PC-9 (cell line): ENCODE data around the gene LARP7. TPM values are rescaled to one million over a fixed set of nuclear protein-coding genes. Genes with fewer than 3 reads are reported as not detected.

Experiments
- BruUV-seq: library from RNA; stranded (reverse); fragments of 400-500 nt; replicated peaks from 2 replicates; lab custom pipeline; 2021; lab: Mats Ljungman, UMichigan
- CTCF ChIA-PET: fragments of 300-600 bp; sonication (Branson Sonifier 250); formaldehyde crosslinking; loops from one replicate; lab custom pipeline; 2022; ENCODE audit warnings: antibody characterized with exemption; lab: Charles Lee
- POLR2A ChIA-PET: fragments of 300-600 bp; sonication (Branson Sonifier 250); formaldehyde crosslinking; loops from one replicate; lab custom pipeline; 2022; ENCODE audit warnings: antibody characterized with exemption; ENCODE audit not compliant: unreplicated experiment; lab: Charles Lee
- DNase-seq, 2 experiments: peaks; one replicate each; pipeline versions ENCODE4 v3.0.0 to v3.0.0-alpha.2; 2015 to 2022; ENCODE audit warnings: mixed read lengths in 1 of 2
- H2AFZ ChIP-seq: fragments of 200-600 bp; sonication (generic); 2 replicates; pipeline ENCODE4 v1.8.1; 2017; ENCODE audit warnings: antibody characterized with exemption
- H3F3A ChIP-seq: fragments of 200-600 bp; sonication (generic); 2 replicates; pipeline ENCODE4 v1.8.1; 2017; ENCODE audit warnings: antibody characterized with exemption, mild to moderate bottlenecking, low read depth; ENCODE audit not compliant: insufficient read depth
- H3K27ac ChIP-seq: fragments of 200-600 bp; sonication (generic); 2 replicates; pipeline ENCODE4 v1.6.1; 2016; ENCODE audit warnings: mixed run types
- H3K27me3 ChIP-seq: fragments of 200-600 bp; sonication (generic); 2 replicates; pipeline ENCODE4 v1.6.1; 2016; ENCODE audit warnings: low read depth, mixed run types; ENCODE audit not compliant: insufficient read depth
- H3K36me3 ChIP-seq: fragments of 200-600 bp; sonication (generic); 2 replicates; pipeline ENCODE4 v1.6.1; 2016; ENCODE audit warnings: low read depth, mixed run types
- H3K4me1 ChIP-seq: fragments of 200-600 bp; sonication (generic); replicated peaks from 2 replicates; pipeline ENCODE4 v1.6.1; 2016; ENCODE audit warnings: mixed run types; ENCODE audit not compliant: insufficient read depth
- H3K4me2 ChIP-seq: fragments of 200-600 bp; sonication (generic); 2 replicates; pipeline ENCODE4 v1.6.1; 2017; ENCODE audit warnings: mixed run types
- H3K4me3 ChIP-seq: fragments of 200-600 bp; sonication (generic); 2 replicates; pipeline ENCODE4 v1.6.1; 2016; ENCODE audit warnings: mixed run types
- H3K79me2 ChIP-seq: fragments of 200-600 bp; sonication (generic); 2 replicates; pipeline ENCODE4 v1.6.1; 2017; ENCODE audit warnings: low read depth, mixed run types
- H3K9me2 ChIP-seq: fragments of 200-600 bp; sonication (generic); 2 replicates; pipeline ENCODE4 v1.8.1; 2017; ENCODE audit warnings: mild to moderate bottlenecking; ENCODE audit not compliant: insufficient read depth
- H3K9me3 ChIP-seq: fragments of 200-600 bp; sonication (generic); 2 replicates; pipeline ENCODE4 v1.8.1; 2016; ENCODE audit warnings: low read depth; ENCODE audit not compliant: insufficient read depth
- H4K20me1 ChIP-seq: fragments of 200-600 bp; sonication (generic); 2 replicates; pipeline ENCODE4 v1.8.1; 2017; ENCODE audit not compliant: insufficient read depth
- CTCF ChIP-seq: fragments of 200-600 bp; sonication (generic); conservative IDR thresholded peaks from 2 replicates; pipeline ENCODE4 v1.6.1; 2017; ENCODE audit warnings: mixed run types, antibody characterized with exemption, mild to moderate bottlenecking, moderate library complexity
- EZH2 ChIP-seq: fragments of 200-600 bp; sonication (generic); IDR thresholded peaks from 2 replicates; pipeline ENCODE4 v1.8.0; 2017; ENCODE audit warnings: antibody characterized with exemption, low read depth
- intact Hi-C: fragments of 100-400 bp; cut with micrococcal nuclease; formaldehyde crosslinking; loops from one replicate; pipeline ENCODE4 v1.10.0; 2022; ENCODE audit not compliant: unreplicated experiment
- total RNA-seq: library from RNA; stranded (reverse); gene quantifications from 2 replicates; pipeline ENCODE4 v1.2.3, GENCODE V29; 2021

Gene LARP7
- total RNA-seq, 1 experiment from 2014 or later: 47.8 TPM

GRCh38 chr4:112673686-112674085 lies 36.7 kb downstream of the LARP7 start:
- no peaks in the 10 kb centered on the region for H3K27me3 ChIP-seq
- intact Hi-C loops: no loop called here
- ChIA-PET CTCF (no interaction called here), POLR2A (no interaction called here)
- H3F3A ChIP-seq: no peaks in the 10 kb centered on the region
- no TSS peak for BruUV-seq
- no peak overlapping the region for H3K4me3 ChIP-seq
- no peak overlapping the region for H3K4me2 ChIP-seq
- DNase-seq: no peak
- no peaks in the 10 kb centered on the region for H3K36me3 ChIP-seq
- H3K27ac ChIP-seq: no peak overlapping the region
- no peaks in the 10 kb centered on the region for H3K9me3 ChIP-seq
- H3K4me1 ChIP-seq: no peaks in the 10 kb centered on the region
- H3K9me2 ChIP-seq: no peaks in the 10 kb centered on the region
- no peaks in the 10 kb centered on the region for H3K79me2 ChIP-seq
- H2AFZ ChIP-seq: no peak overlapping the region
- no peaks in the 10 kb centered on the region for H4K20me1 ChIP-seq
- TF ChIP-seq EZH2 (no peak), CTCF (no peak)

GRCh38 chr4:112674376-112674775 lies 37.4 kb downstream of the LARP7 start:
- Histone ChIP-seq H4K20me1 (no peaks in the 10 kb centered on the region), H3K4me1 (no peaks in the 10 kb centered on the region), H3K79me2 (no peaks in the 10 kb centered on the region), H3K36me3 (no peaks in the 10 kb centered on the region), H3K27ac (no peak overlapping the region), H3K4me3 (no peak overlapping the region), H3K4me2 (no peak overlapping the region), H3K9me3 (no peaks in the 10 kb centered on the region), H3K9me2 (no peaks in the 10 kb centered on the region), H3K27me3 (no peaks in the 10 kb centered on the region), H2AFZ (no peak overlapping the region), H3F3A (no peaks in the 10 kb centered on the region)
- no peak for DNase-seq
- TF ChIP-seq CTCF: no peak
- TF ChIP-seq EZH2: no peak
- intact Hi-C loops: no loop called here
- POLR2A ChIA-PET: no interaction called here
- CTCF ChIA-PET: no interaction called here
- no TSS peak for BruUV-seq

- no peak overlapping the region for H3K4me3 ChIP-seq
- no peaks in the 10 kb centered on the region for H3K27me3 ChIP-seq
- H3K4me2 ChIP-seq: no peak overlapping the region
- POLR2A ChIA-PET: no interaction called here
- no peaks in the 10 kb centered on the region for H3K9me3 ChIP-seq
- no peak overlapping the region for H3K27ac ChIP-seq
- TF ChIP-seq CTCF: no peak
- no peak for TF ChIP-seq EZH2
- BruUV-seq: no TSS peak
- no peaks in the 10 kb centered on the region for H3F3A ChIP-seq
- no peaks in the 10 kb centered on the region for H3K36me3 ChIP-seq
- H3K9me2 ChIP-seq: no peaks in the 10 kb centered on the region
- H3K79me2 ChIP-seq: no peaks in the 10 kb centered on the region
- CTCF ChIA-PET: no interaction called here
- no peaks in the 10 kb centered on the region for H4K20me1 ChIP-seq
- H2AFZ ChIP-seq: no peak overlapping the region
- intact Hi-C loops: no loop called here
- H3K4me1 ChIP-seq: no peaks in the 10 kb centered on the region
- no peak for DNase-seq
Observed at GRCh38 chr4:112677519-112678091, 40.7 kb downstream of the LARP7 start.
